K562 treated with DMSO at 1 percent for 24 hours (cell line): Measurements from ENCODE around the gene SMAP2. TPM values are rescaled to one million over a fixed set of nuclear protein-coding genes. Genes with fewer than 3 reads are reported as not detected.

Source experiments
- total RNA-seq: library from RNA; unstranded; fragments of 300-600 nt; gene quantifications from 2 replicates; pipeline ENCODE4 v1.2.3, GENCODE V29; 2022; ENCODE audit warnings: low read depth; ENCODE audit not compliant: insufficient read depth

The SMAP2 gene
- total RNA-seq = 109 and 110 TPM in 2 replicates

DNA sequence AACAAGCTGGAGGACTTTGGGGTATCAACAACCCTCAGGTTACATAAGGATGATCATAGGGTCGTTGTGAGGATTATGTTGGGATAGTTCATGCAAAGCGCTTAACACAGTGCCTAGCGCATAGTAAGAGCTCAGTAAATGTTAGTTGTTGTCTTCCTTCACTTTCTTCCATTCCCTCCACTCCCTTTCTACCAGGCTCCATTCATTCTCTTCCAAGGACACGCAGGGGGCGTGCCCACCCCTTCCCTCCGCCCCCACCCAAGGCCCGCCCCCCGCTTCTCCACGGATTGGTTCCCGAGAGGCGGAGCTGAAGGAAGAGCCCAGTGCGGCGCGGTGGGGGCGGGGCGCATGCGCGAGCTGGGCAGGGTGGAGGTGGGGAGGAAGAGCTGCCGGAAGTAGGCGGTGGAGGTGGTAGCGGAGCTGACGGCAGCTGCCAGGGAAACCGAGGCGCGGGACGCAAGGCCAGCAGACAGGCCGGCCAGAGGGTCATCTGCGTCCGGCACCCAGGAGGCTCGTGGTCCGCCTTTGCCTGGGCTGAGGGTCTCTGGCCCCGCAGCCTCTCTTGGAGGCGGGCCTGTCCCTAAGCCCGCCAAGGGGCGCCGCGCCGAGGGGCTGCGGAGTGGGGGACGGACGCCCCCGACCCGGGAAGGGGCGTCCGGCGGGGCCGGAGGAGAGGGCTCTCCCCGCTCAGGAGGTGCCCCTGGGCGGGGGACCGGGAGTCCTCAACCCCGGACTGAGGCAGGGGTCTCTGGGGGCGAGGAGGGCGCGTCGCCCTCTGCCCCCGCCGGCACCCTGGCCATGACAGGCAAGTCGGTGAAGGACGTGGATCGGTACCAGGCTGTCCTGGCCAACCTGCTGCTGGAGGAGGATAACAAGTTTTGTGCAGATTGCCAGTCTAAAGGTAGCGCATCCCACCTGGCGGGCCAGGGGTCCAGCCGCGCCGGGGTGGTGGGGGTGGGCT is at the start of gene SMAP2:
SMAP2 (plus strand) TSS at position 405 of the 961 bp plus-strand sequence; CDS start at position 799, 394 bp downstream.

GRCh38 chr1:40449684-40450494 is 76.4 kb downstream of the SMAP2 start, which contains the start of gene ZFP69B:
Gene ZFP69B (plus strand): TSS chr1:40450476. CDS start chr1:40450962, 486 bp downstream.

Other genes with a start within 250 kb of the SMAP2 start
- 8.7 and 10.1 TPM in 2 replicates for gene RLF, start 212.3 kb upstream of the SMAP2 start, total RNA-seq
- gene TMCO2, start 125.8 kb upstream of the SMAP2 start, total RNA-seq = not detected in 2 replicates
- gene ZMPSTE24, start 115.5 kb upstream of the SMAP2 start, total RNA-seq = 14.0 and 16.8 TPM in 2 replicates
- 5.7 and 6.9 TPM in 2 replicates for gene COL9A2, start 56.4 kb upstream of the SMAP2 start, total RNA-seq
- 4.2 and 5.1 TPM in 2 replicates for gene ZFP69B, start 76.7 kb downstream of the SMAP2 start, total RNA-seq
- 2.6 and 3.2 TPM in 2 replicates for gene ZFP69, start 103.6 kb downstream of the SMAP2 start, total RNA-seq
- 5.0 and 5.7 TPM in 2 replicates for gene EXO5, start 135.0 kb downstream of the SMAP2 start, total RNA-seq
- 5.0 and 5.2 TPM in 2 replicates for gene ZNF684, start 157.9 kb downstream of the SMAP2 start, total RNA-seq